PC-9 (cell line): ENCODE data around the gene SDK2.

Source experiments
- EZH2 ChIP-seq: fragments of 200-600 bp; sonication (generic); IDR thresholded peaks from 2 replicates; pipeline ENCODE4 v1.8.0; 2017; ENCODE audit warnings: antibody characterized with exemption, low read depth
- TF ChIP-seq, protein P1 (sequence below): fragments of 200-600 bp; sonication (generic); conservative IDR thresholded peaks from 2 replicates; pipeline ENCODE4 v1.6.1; 2017; ENCODE audit warnings: mixed run types, antibody characterized with exemption, mild to moderate bottlenecking, moderate library complexity

DNA sequence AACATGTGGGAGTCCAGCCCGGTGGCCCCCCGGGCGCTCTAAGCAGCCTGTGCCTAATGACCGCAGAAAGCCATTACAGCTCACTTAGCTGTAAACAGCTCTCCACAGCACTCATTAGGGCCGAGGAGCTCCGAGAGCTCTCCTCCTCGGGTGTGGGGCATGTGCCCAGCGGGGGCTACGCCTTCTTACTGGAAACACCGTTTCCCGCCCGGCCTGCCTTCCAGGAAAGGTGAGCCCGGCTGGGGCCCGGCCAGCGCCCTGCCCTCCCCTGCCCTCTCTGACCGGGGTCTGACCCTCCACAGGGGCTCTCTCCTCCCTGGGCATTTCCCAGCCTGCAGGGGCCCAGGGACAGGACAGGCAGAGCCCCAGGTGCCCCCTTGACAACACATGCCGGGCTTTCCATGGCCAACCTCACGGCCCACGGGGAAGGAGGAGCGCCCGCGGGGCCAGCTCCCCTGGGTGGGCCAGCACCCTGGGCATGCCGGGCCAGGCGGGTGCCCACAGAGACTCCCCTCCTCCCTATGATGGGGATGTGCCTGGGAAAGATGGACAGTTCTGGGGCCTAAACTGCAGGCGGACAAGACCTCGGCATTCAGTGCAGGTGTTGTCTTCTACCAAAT, 72.6 kb downstream of the SDK2 start:
- TF ChIP-seq, protein P1, sequence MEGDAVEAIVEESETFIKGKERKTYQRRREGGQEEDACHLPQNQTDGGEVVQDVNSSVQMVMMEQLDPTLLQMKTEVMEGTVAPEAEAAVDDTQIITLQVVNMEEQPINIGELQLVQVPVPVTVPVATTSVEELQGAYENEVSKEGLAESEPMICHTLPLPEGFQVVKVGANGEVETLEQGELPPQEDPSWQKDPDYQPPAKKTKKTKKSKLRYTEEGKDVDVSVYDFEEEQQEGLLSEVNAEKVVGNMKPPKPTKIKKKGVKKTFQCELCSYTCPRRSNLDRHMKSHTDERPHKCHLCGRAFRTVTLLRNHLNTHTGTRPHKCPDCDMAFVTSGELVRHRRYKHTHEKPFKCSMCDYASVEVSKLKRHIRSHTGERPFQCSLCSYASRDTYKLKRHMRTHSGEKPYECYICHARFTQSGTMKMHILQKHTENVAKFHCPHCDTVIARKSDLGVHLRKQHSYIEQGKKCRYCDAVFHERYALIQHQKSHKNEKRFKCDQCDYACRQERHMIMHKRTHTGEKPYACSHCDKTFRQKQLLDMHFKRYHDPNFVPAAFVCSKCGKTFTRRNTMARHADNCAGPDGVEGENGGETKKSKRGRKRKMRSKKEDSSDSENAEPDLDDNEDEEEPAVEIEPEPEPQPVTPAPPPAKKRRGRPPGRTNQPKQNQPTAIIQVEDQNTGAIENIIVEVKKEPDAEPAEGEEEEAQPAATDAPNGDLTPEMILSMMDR: no peak
- no peak; the same call in 1 of the 2 replicates for TF ChIP-seq EZH2
